GM18505 (cell line): Measurements from ENCODE around the gene FRMD8.
A peak's percentile ranks its signal among the peaks of the same experiment; 100 is the strongest.

Experiments used
- ATAC-seq: cut with Tn5 transposase; IDR thresholded peaks from one replicate; pipeline ENCODE4 v1.9.1; 2021; ENCODE audit not compliant: unreplicated experiment
- POLR2A ChIP-seq: IDR thresholded peaks from 4 replicates; pipeline ENCODE4 v1.6.1; 2011; ENCODE audit warnings: borderline replicate concordance; ENCODE audit not compliant: insufficient read depth, insufficient read length; ENCODE audit errors: extremely low read depth

The FRMD8 gene

DNA sequence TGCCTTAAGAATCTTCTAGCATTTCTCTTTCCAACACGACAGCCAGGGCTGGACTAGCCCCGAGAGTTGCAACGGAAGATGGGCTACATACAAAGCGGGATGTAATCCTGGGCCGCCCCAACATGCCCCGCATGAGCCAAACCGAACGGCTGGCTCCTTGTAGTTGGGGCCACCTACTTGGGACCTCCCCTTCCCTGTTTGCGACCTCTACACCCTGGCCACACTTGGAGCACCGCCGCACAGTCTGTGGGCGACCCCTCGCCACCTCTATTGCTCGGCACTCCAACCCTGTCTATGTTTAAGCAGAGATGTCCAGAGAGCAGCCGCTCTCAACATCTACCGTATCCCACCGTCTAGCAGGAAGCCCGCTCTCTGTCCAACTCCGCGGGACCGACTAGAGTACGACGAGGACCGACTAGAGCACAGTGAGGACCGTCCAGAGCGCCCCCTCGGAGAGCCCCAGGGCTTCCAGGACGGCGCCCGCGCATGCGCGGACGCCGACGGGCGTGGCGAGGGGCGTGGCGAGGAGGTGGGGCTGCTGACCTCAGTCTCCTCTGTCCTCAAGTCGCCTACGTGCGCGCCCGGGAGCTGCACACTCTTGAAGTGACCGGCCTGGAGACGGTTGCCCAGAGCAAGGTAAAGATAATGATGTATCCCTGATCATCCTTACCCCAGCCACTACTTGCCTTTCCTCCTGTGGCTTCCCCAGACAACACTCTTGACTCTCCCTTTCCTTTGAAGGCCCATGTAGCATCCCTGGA, 68.4 kb downstream of the FRMD8 start:
- peak; percentile 87 for ATAC-seq
- TF ChIP-seq POLR2A, result peak; percentile 93

DNA sequence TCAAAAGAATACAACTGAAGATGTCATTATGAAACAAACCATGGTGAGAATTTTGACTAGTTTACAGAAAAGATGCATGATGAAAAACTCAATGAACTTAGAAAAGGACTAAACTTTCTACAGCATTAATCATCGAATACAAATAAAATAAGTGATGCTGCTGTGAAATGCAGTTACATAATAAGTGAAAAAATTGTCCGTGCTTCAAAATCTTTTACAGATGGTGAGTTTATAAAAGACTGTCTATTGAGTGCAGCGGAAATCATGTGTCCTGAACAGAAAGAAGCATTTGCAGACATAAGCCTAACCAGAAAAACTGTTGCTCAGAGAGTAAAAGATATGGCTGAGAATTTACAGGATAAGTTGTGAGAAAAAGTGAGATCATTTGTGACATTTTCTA, 70.0 kb downstream of the FRMD8 start:
- TF ChIP-seq POLR2A, result no peak

DNA sequence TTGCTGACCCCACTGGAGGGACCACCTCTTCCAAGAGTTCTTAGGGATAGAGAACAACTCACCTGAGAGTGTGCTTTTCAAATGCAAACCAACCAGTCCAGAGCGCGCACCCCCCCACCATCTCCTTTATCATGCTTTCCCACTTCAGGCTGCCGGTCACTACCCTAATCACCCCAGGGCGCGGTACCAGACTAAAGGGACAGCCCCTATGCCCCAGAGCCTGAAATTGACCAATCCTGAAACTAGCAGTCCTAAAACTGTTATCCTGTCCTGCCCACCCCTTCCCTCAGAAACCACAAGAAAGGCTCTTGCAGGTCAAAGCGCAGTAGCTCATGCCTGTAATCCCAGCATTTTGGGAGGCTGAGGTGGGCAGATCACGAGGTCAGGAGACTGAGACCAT, 73.1 kb downstream of the FRMD8 start:
- ATAC-seq, result no peak
- no peak for TF ChIP-seq POLR2A

More for the DNA sequence above, 70.0 kb downstream of the FRMD8 start:
- ATAC-seq, result no peak
